Liver (tissue), 9 donors: ENCODE measurements around the gene VEGFD. TPM values are rescaled to one million over a fixed set of nuclear protein-coding genes. Genes with fewer than 3 reads are reported as not detected.

ENCODE experiments used
- DNase-seq: peaks from one replicate; pipeline ENCODE4 v3.0.0-alpha.2; 2017; ENCODE audit warnings: low spot score
- H3K27ac ChIP-seq, 2 donors: one replicate each; pipeline ENCODE4 v1.7.0; 2013; ENCODE audit warnings: inconsistent platforms in 2 of 2, low read length in 2 of 2, control low read depth in 1 of 2, low read depth in 1 of 2, mild to moderate bottlenecking in 1 of 2
- H3K27me3 ChIP-seq, 4 donors: one replicate each; pipeline versions ENCODE4 v1.6.1 to v1.7.0; 2013; ENCODE audit warnings: low read length in 3 of 4, inconsistent platforms in 1 of 4, mild to moderate bottlenecking in 1 of 4, moderate library complexity in 1 of 4; ENCODE audit not compliant: control insufficient read depth in 4 of 4, insufficient read depth in 4 of 4
- H3K36me3 ChIP-seq, 4 donors: one replicate each; pipeline versions ENCODE4 v1.6.1 to v1.7.0; 2013; ENCODE audit warnings: low read length in 3 of 4, mild to moderate bottlenecking in 3 of 4, low read depth in 1 of 4, moderate library complexity in 1 of 4; ENCODE audit not compliant: control insufficient read depth in 4 of 4, insufficient read depth in 3 of 4
- H3K4me1 ChIP-seq, 4 donors: one replicate each; pipeline versions ENCODE4 v1.6.1 to v1.7.0; 2013; ENCODE audit warnings: low read length in 3 of 4, mild to moderate bottlenecking in 3 of 4, moderate library complexity in 1 of 4; ENCODE audit not compliant: control insufficient read depth in 4 of 4, insufficient read depth in 4 of 4
- H3K4me3 ChIP-seq, 3 donors: one replicate each; pipeline versions ENCODE4 v1.6.1 to v1.7.0; 2013; ENCODE audit warnings: low read length in 3 of 3, control low read depth in 1 of 3, low read depth in 1 of 3, mild to moderate bottlenecking in 1 of 3
- H3K9ac ChIP-seq, 2 donors: one replicate each; pipeline ENCODE4 v1.7.0; 2013; ENCODE audit warnings: low read length in 2 of 2, mild to moderate bottlenecking in 2 of 2, moderate library complexity in 2 of 2, control low read depth in 1 of 2, low read depth in 1 of 2
- H3K9me3 ChIP-seq, 4 donors: one replicate each; pipeline versions ENCODE4 v1.6.1 to v1.7.0; 2013; ENCODE audit warnings: low read length in 3 of 4; ENCODE audit not compliant: control insufficient read depth in 4 of 4
- EGR1 ChIP-seq, 2 donors: IDR thresholded peaks; 2 replicates each; pipeline ENCODE4 v1.6.1; 2016 to 2018; ENCODE audit warnings: antibody characterized with exemption in 2 of 2, low read depth in 2 of 2
- GABPA ChIP-seq, 2 donors: IDR thresholded peaks in 1 of 2; conservative IDR thresholded peaks in 1 of 2; 2 replicates each; pipeline ENCODE4 v1.6.1; 2016; ENCODE audit warnings: antibody characterized with exemption in 2 of 2, mild to moderate bottlenecking in 1 of 2, moderate library complexity in 1 of 2
- HNF4A ChIP-seq, 2 donors: conservative IDR thresholded peaks; 2 replicates each; pipeline ENCODE4 v1.6.1; 2016; ENCODE audit warnings: antibody characterized with exemption in 2 of 2, mild to moderate bottlenecking in 2 of 2
- HNF4G ChIP-seq: IDR thresholded peaks from 2 replicates; pipeline ENCODE4 v1.6.1; 2016; ENCODE audit warnings: antibody characterized with exemption
- JUND ChIP-seq, 2 donors: IDR thresholded peaks; 2 replicates each; pipeline ENCODE4 v1.6.1; 2016; ENCODE audit warnings: antibody characterized with exemption in 2 of 2
- NR2F2 ChIP-seq: IDR thresholded peaks from 2 replicates; pipeline ENCODE4 v1.6.1; 2016; ENCODE audit warnings: antibody characterized with exemption
- RXRA ChIP-seq, 2 donors: IDR thresholded peaks; 2 replicates each; pipeline ENCODE4 v1.6.1; 2017 to 2018; ENCODE audit warnings: antibody characterized with exemption in 2 of 2, mild to moderate bottlenecking in 1 of 2
- SP1 ChIP-seq: IDR thresholded peaks from 2 replicates; pipeline ENCODE4 v1.6.1; 2018; ENCODE audit warnings: antibody characterized with exemption, mild to moderate bottlenecking
- whole genome bisulfite sequencing: extraction: QIAGEN DNeasy Blood & Tissue Kit; methylation state at CpG from one replicate; pipeline ENCODE4 v1.1.7; 2013; 5-methylcytosine and 5-hydroxymethylcytosine counted together
- polyA plus RNA-seq, 2 donors: library from polyadenylated mRNA; stranded (reverse) in 1 of 2; unstranded in 1 of 2; fragments of 200-250 nt in 1 of 2; fragments of >200 nt in 1 of 2; fragmentation: Nextera tagmentation in 1 of 2; extraction: Ambion mirVana in 1 of 2; gene quantifications; one replicate each; pipeline versions ENCODE4 v1.2.1 to v1.2.3, GENCODE V29; 2013 to 2015
- total RNA-seq, 2 donors: library from RNA; depleted of rRNA; stranded (reverse); fragments of >200 nt; gene quantifications; one replicate each; pipeline ENCODE4 v1.2.3, GENCODE V29; 2014
- TF ChIP-seq, protein P1 (sequence below): fragments of 150-350 bp; IDR thresholded peaks from 2 replicates; pipeline ENCODE4 v1.5.1; 2017; ENCODE audit warnings: improper control_type of control experiment, low read depth, low read length; ENCODE audit not compliant: missing input control
- TF ChIP-seq, protein P2 (sequence below): IDR thresholded peaks from 2 replicates; pipeline ENCODE4 v1.6.1; 2016; ENCODE audit warnings: antibody characterized with exemption, mild to moderate bottlenecking
- donor health status: healthy.
- donor health status: healthy.
- donor health status: healthy.
- donor health status: healthy.
- donor health status: healthy.

The VEGFD gene
- total and polyA plus RNA-seq, 4 donors, result 0.05 to 4.5 (median 0.64) TPM

DNA sequence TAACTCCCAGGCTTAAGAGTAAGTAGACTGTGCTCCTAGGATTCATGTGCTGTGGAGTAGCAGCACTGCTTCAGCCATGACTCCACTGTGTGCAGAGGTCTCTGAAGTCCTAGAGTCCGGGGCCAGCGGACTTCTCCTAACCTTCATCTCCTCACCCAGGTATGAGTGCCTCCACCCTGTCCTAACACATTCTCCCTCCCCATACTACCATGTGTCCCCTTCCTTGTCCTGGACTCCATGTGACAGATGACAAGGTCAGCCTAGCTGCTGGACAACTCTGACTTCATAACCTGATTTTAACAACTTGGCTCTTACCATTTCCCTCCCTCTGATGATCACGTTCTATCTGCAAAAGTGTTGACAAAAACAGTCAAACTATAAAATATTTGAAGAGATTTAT is 85.4 kb downstream of the VEGFD start:
- DNase-seq, result no peak
- H3K27ac ChIP-seq, result peak overlapping the region; percentile 75 to 88
- peaks cover 0 to 5% (median 0%) of the 10 kb centered on the region in 4 donors for H3K27me3 ChIP-seq
- H3K36me3 ChIP-seq, result no peaks in the 10 kb centered on the region
- TF ChIP-seq, protein P1, sequence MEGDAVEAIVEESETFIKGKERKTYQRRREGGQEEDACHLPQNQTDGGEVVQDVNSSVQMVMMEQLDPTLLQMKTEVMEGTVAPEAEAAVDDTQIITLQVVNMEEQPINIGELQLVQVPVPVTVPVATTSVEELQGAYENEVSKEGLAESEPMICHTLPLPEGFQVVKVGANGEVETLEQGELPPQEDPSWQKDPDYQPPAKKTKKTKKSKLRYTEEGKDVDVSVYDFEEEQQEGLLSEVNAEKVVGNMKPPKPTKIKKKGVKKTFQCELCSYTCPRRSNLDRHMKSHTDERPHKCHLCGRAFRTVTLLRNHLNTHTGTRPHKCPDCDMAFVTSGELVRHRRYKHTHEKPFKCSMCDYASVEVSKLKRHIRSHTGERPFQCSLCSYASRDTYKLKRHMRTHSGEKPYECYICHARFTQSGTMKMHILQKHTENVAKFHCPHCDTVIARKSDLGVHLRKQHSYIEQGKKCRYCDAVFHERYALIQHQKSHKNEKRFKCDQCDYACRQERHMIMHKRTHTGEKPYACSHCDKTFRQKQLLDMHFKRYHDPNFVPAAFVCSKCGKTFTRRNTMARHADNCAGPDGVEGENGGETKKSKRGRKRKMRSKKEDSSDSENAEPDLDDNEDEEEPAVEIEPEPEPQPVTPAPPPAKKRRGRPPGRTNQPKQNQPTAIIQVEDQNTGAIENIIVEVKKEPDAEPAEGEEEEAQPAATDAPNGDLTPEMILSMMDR, result no peak
- TF ChIP-seq RXRA (IDR thresholded peaks at IDR 0.05), result no peak
- no peak for TF ChIP-seq HNF4A (conservative IDR thresholded peaks at IDR 0.05)
- TF ChIP-seq GABPA (IDR thresholded peaks at IDR 0.05 in 1 of 2, conservative IDR thresholded peaks at IDR 0.05 in 1 of 2), result no peak
- TF ChIP-seq HNF4G, result no peak
- no peak for TF ChIP-seq JUND (IDR thresholded peaks at IDR 0.05)
- TF ChIP-seq, protein P2, sequence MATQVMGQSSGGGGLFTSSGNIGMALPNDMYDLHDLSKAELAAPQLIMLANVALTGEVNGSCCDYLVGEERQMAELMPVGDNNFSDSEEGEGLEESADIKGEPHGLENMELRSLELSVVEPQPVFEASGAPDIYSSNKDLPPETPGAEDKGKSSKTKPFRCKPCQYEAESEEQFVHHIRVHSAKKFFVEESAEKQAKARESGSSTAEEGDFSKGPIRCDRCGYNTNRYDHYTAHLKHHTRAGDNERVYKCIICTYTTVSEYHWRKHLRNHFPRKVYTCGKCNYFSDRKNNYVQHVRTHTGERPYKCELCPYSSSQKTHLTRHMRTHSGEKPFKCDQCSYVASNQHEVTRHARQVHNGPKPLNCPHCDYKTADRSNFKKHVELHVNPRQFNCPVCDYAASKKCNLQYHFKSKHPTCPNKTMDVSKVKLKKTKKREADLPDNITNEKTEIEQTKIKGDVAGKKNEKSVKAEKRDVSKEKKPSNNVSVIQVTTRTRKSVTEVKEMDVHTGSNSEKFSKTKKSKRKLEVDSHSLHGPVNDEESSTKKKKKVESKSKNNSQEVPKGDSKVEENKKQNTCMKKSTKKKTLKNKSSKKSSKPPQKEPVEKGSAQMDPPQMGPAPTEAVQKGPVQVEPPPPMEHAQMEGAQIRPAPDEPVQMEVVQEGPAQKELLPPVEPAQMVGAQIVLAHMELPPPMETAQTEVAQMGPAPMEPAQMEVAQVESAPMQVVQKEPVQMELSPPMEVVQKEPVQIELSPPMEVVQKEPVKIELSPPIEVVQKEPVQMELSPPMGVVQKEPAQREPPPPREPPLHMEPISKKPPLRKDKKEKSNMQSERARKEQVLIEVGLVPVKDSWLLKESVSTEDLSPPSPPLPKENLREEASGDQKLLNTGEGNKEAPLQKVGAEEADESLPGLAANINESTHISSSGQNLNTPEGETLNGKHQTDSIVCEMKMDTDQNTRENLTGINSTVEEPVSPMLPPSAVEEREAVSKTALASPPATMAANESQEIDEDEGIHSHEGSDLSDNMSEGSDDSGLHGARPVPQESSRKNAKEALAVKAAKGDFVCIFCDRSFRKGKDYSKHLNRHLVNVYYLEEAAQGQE, result no peak
- no peak overlapping the region for H3K9ac ChIP-seq
- H3K4me1 ChIP-seq, result peaks cover 2 to 21% (median 15%) of the 10 kb centered on the region in 4 donors
- H3K4me3 ChIP-seq, result no peak overlapping the region
- 69% methylated on average over 3 of the region's 3 CpGs for WGBS
- no peaks in the 10 kb centered on the region for H3K9me3 ChIP-seq

GRCh38 chrX:15298201-15298600 is 86.0 kb downstream of the VEGFD start:
- Histone ChIP-seq H3K27ac (peak overlapping the region in 1 of 2 donors; percentile 88), H3K27me3 (peaks cover 0 to 5% (median 0%) of the 10 kb centered on the region in 4 donors), H3K4me1 (peaks cover 2 to 21% (median 15%) of the 10 kb centered on the region in 4 donors), H3K4me3 (no peak overlapping the region), H3K9me3 (no peaks in the 10 kb centered on the region), H3K36me3 (no peaks in the 10 kb centered on the region), H3K9ac (no peak overlapping the region)
- WGBS, result 71% methylated on average over 2 of the region's 2 CpGs
- no peak for DNase-seq
- TF ChIP-seq EGR1 (IDR thresholded peaks at IDR 0.05; ENCODE audit: low read depth in 2 of 2), result no peak
- TF ChIP-seq NR2F2, result peak; percentile 26
- TF ChIP-seq SP1, result peak; percentile 49

Other genes starting within 250 kb of the VEGFD start
- gene ASB9, start 114.3 kb downstream of the VEGFD start, total RNA-seq, result 10 to 100 TPM in 1 of 2 donors, 1 to 10 TPM in 1; 2.8 to 11.3 TPM
- 1 to 10 TPM; 2.4 to 3.1 TPM for gene ASB9, start 114.3 kb downstream of the VEGFD start, polyA plus RNA-seq
- not detected for gene ASB11, start 68.8 kb downstream of the VEGFD start, total RNA-seq
- gene ASB11, start 68.8 kb downstream of the VEGFD start, polyA plus RNA-seq, result under 1 TPM in 1 of 2 donors, not detected in 1; 0.03 TPM
- gene PIGA, start 48.9 kb downstream of the VEGFD start, total RNA-seq, result 1 to 10 TPM; 7.9 to 8.7 TPM
- gene PIGA, start 48.9 kb downstream of the VEGFD start, polyA plus RNA-seq, result 1 to 10 TPM; 3.0 to 3.3 TPM
- gene PIR, start 108.9 kb upstream of the VEGFD start, total RNA-seq, result 10 to 100 TPM in 1 of 2 donors, 1 to 10 TPM in 1; 9.0 to 16.4 TPM
- gene PIR, start 108.9 kb upstream of the VEGFD start, polyA plus RNA-seq, result 10 to 100 TPM; 17.6 to 24.7 TPM
- under 1 TPM; 0.23 to 0.67 TPM for gene BMX, start 116.4 kb upstream of the VEGFD start, total RNA-seq
- under 1 TPM; 0.28 to 0.38 TPM for gene BMX, start 116.4 kb upstream of the VEGFD start, polyA plus RNA-seq
- gene ACE2, start 216.5 kb upstream of the VEGFD start, total RNA-seq, result 1 to 10 TPM in 1 of 2 donors, under 1 TPM in 1; 0.67 to 4.1 TPM
- gene ACE2, start 216.5 kb upstream of the VEGFD start, polyA plus RNA-seq, result under 1 TPM; 0.33 to 0.45 TPM